SU-DHL-6 (cell line): ENCODE results near the gene RNF113B.

ENCODE experiments used
- H2AFZ ChIP-seq: fragments of 200-600 bp; sonication (generic); 2 replicates; pipeline ENCODE4 v1.6.1; 2014; ENCODE audit warnings: low read depth, mild to moderate bottlenecking, moderate library complexity, mixed read lengths, antibody characterized with exemption, low read length; ENCODE audit not compliant: severe bottlenecking
- H3F3A ChIP-seq: fragments of 200-600 bp; shearing (Covaris generic); 2 replicates; pipeline ENCODE4 v1.6.0; 2016; ENCODE audit warnings: antibody characterized with exemption, mild to moderate bottlenecking; ENCODE audit not compliant: insufficient read depth
- H3K27ac ChIP-seq: fragments of 200-600 bp; sonication (generic); 2 replicates; pipeline ENCODE4 v1.5.1; 2016; ENCODE audit warnings: low read depth, mild to moderate bottlenecking, low read length, moderate library complexity, mixed read lengths
- H3K27me3 ChIP-seq: fragments of 200-600 bp; sonication (generic), shearing (Covaris generic); 2 replicates; pipeline ENCODE4 v1.6.0; 2014; ENCODE audit warnings: mild to moderate bottlenecking, low read length
- H3K36me3 ChIP-seq: fragments of 200-600 bp; sonication (generic); 2 replicates; pipeline ENCODE4 v1.6.1; 2014; ENCODE audit warnings: mild to moderate bottlenecking, low read length, mixed read lengths
- H3K4me2 ChIP-seq: fragments of 300-600, 200-600 bp; shearing (Covaris generic), sonication (generic); 2 replicates; pipeline ENCODE4 v1.6.0; 2014; ENCODE audit warnings: low read length, low read depth, mild to moderate bottlenecking; ENCODE audit not compliant: poor library complexity, severe bottlenecking
- H3K4me3 ChIP-seq: fragments of 200-600 bp; sonication (generic); 2 replicates; pipeline ENCODE4 v1.5.1; 2014; ENCODE audit warnings: antibody characterized with exemption, low read length, mild to moderate bottlenecking, mixed read lengths; ENCODE audit not compliant: insufficient read depth, poor library complexity, severe bottlenecking
- H3K79me2 ChIP-seq: fragments of 200-600 bp; sonication (generic); 2 replicates; pipeline ENCODE4 v1.6.1; 2014; ENCODE audit warnings: mild to moderate bottlenecking, low read length, moderate library complexity; ENCODE audit not compliant: insufficient read depth
- H3K9ac ChIP-seq: fragments of 200-600 bp; sonication (generic); 2 replicates; pipeline ENCODE4 v1.7.0; 2014; ENCODE audit warnings: mild to moderate bottlenecking, low read length
- H3K9me2 ChIP-seq: fragments of 200-600 bp; sonication (generic); replicated peaks from 2 replicates; pipeline ENCODE4 v1.6.1; 2014; ENCODE audit warnings: low read length; ENCODE audit not compliant: insufficient read depth
- H3K9me3 ChIP-seq: fragments of 200-600 bp; sonication (generic); 2 replicates; pipeline ENCODE4 v1.6.1; 2014; ENCODE audit warnings: low read length, mixed read lengths; ENCODE audit not compliant: insufficient read depth
- H4K20me1 ChIP-seq: fragments of 200-600 bp; sonication (generic); 2 replicates; pipeline ENCODE4 v1.6.1; 2014; ENCODE audit warnings: low read depth, mild to moderate bottlenecking, antibody characterized with exemption, low read length, moderate library complexity, mixed read lengths
- CTCF ChIP-seq: fragments of 200-600 bp; sonication (generic); IDR thresholded peaks from one replicate; pipeline ENCODE4 v1.5.1; 2017; ENCODE audit warnings: antibody characterized with exemption, mild to moderate bottlenecking, low read length, moderate library complexity; ENCODE audit not compliant: insufficient read depth, poor library complexity, severe bottlenecking
- EZH2phosphoT487 ChIP-seq: fragments of 200-600 bp; sonication (generic), shearing (Covaris generic); conservative IDR thresholded peaks from 2 replicates; pipeline ENCODE4 v1.6.1; 2018; ENCODE audit warnings: mild to moderate bottlenecking, antibody characterized with exemption, low read length, moderate library complexity, mixed read lengths

Gene RNF113B

GRCh38 chr13:98157188-98157587 is 19.9 kb downstream of the RNF113B start:
- Histone ChIP-seq H3K27ac (no peak overlapping the region), H3K79me2 (no peaks in the 10 kb centered on the region)

GRCh38 chr13:98156259-98156658 is 20.8 kb downstream of the RNF113B start:
- no peak overlapping the region for H2AFZ ChIP-seq
- no peak overlapping the region for H3K4me2 ChIP-seq
- no peaks in the 10 kb centered on the region for H3K79me2 ChIP-seq
- H3K9me2 ChIP-seq: no peaks in the 10 kb centered on the region
- H3K27me3 ChIP-seq: no peaks in the 10 kb centered on the region
- H3F3A ChIP-seq: no peaks in the 10 kb centered on the region
- TF ChIP-seq CTCF (no peak), EZH2phosphoT487 (no peak)
- no peaks in the 10 kb centered on the region for H4K20me1 ChIP-seq
- no peak overlapping the region for H3K27ac ChIP-seq
- no peak overlapping the region for H3K9ac ChIP-seq
- H3K4me3 ChIP-seq: no peak overlapping the region
- H3K36me3 ChIP-seq: no peaks in the 10 kb centered on the region
- H3K9me3 ChIP-seq: no peaks in the 10 kb centered on the region

More at GRCh38 chr13:98157188-98157587, 19.9 kb downstream of the RNF113B start:
- no peak for TF ChIP-seq CTCF
- no peak for TF ChIP-seq EZH2phosphoT487
- Histone ChIP-seq H3F3A (no peaks in the 10 kb centered on the region), H3K27me3 (no peaks in the 10 kb centered on the region), H3K9me2 (no peaks in the 10 kb centered on the region), H2AFZ (no peak overlapping the region), H3K36me3 (no peaks in the 10 kb centered on the region), H4K20me1 (no peaks in the 10 kb centered on the region), H3K4me3 (no peak overlapping the region), H3K9ac (no peak overlapping the region), H3K4me2 (no peak overlapping the region), H3K9me3 (no peaks in the 10 kb centered on the region)

- H3K36me3 ChIP-seq: no peaks in the 10 kb centered on the region
- H3K79me2 ChIP-seq: no peaks in the 10 kb centered on the region
These were observed 21.5 kb downstream of the RNF113B start for GRCh38 chr13:98155475-98156109.

GRCh38 chr13:98150832-98151479 is 26.1 kb downstream of the RNF113B start:
- H2AFZ ChIP-seq: no peak overlapping the region
- H3K4me3 ChIP-seq: no peak overlapping the region
- no peaks in the 10 kb centered on the region for H3F3A ChIP-seq
- H4K20me1 ChIP-seq: no peaks in the 10 kb centered on the region
- no peak overlapping the region for H3K27ac ChIP-seq
- H3K79me2 ChIP-seq: no peaks in the 10 kb centered on the region
- no peaks in the 10 kb centered on the region for H3K27me3 ChIP-seq
- H3K9me3 ChIP-seq: no peaks in the 10 kb centered on the region
- no peak overlapping the region for H3K9ac ChIP-seq
- H3K4me2 ChIP-seq: no peak overlapping the region
- TF ChIP-seq CTCF (no peak), EZH2phosphoT487 (no peak)
- H3K9me2 ChIP-seq: no peaks in the 10 kb centered on the region
- H3K36me3 ChIP-seq: no peaks in the 10 kb centered on the region

More at GRCh38 chr13:98155475-98156109, 21.5 kb downstream of the RNF113B start:
- no peak overlapping the region for H3K4me2 ChIP-seq
- H3K9me2 ChIP-seq: no peaks in the 10 kb centered on the region
- H3K9me3 ChIP-seq: no peaks in the 10 kb centered on the region
- H3K4me3 ChIP-seq: no peak overlapping the region
- H3K27me3 ChIP-seq: no peaks in the 10 kb centered on the region
- no peak overlapping the region for H3K9ac ChIP-seq
- H3K27ac ChIP-seq: no peak overlapping the region
- no peaks in the 10 kb centered on the region for H4K20me1 ChIP-seq
- no peak overlapping the region for H2AFZ ChIP-seq
- H3F3A ChIP-seq: no peaks in the 10 kb centered on the region
- TF ChIP-seq EZH2phosphoT487: no peak
